Fibroblast of pulmonary artery (primary cell): Measurements from ENCODE around the gene SLC25A18.

ENCODE experiments used
- DNase-seq: peaks from one replicate; pipeline ENCODE4 v3.0.0-alpha.2; 2010; ENCODE audit warnings: low read depth
- H3K4me3 ChIP-seq: replicated peaks from 2 replicates; pipeline ENCODE4 v1.5.1; 2011; ENCODE audit warnings: low read depth, mild to moderate bottlenecking, control low read depth, low read length, moderate library complexity
- CTCF ChIP-seq: IDR thresholded peaks from 2 replicates; pipeline ENCODE4 v1.5.1; 2011; ENCODE audit warnings: mild to moderate bottlenecking, control low read depth, low read length, inconsistent platforms; ENCODE audit errors: missing control alignments

The SLC25A18 gene

DNA sequence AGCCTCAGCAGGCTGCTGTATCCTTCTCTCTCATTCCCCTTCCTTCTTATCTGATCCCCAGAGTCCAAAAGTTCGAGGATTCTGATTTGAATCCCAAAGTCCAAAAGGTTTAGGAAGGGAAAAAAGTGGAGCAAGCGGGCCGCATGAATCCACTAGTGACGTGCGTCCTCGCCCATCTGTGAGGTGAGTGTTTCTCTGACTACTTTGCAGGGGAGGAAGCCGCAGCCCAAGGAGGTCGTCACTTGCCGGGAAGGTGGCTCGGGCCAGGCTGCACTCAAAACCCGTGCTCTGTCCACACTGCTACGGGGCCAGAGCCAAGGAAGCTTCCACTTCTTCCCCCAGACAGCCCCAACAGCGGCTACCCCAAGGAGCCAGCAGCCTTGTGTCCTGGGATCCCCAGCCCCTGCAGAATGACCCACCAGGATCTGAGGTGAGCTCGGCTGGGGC lies 16.3 kb downstream of the SLC25A18 start:
- TF ChIP-seq CTCF, result no peak
- no peak overlapping the region for H3K4me3 ChIP-seq

DNA sequence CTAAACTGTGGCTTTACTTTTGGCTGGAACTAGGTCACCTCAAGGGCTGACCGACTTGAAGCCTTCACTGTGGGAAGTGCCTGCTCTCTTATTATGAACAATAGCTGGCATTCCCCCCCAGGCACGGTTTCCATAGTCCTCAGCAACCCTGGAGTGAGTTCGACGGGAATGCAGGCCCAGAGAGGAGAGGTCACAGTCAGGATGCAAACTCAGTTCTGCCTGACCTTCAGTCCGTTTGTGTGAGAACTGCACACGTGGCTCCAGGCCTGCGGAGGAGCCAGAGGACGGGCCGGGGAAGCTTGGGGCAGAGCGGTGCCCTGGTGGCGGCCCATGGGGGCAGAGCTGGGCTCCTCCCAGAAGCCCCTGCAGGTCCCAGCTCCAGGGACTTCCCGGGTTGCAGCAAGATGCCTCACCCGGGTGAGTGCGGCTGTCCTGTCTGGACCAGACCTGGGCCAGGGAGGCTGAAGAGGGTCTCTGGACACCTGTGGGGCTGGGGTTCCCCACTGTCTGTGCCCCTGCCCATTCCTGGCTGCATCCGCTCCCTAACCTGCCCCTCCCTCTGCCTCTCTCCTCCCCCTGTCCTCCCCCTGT lies 17.2 kb downstream of the SLC25A18 start:
- H3K4me3 ChIP-seq, result no peak overlapping the region
- DNase-seq, result no peak
- no peak for TF ChIP-seq CTCF

More for the DNA sequence above, 16.3 kb downstream of the SLC25A18 start:
- DNase-seq, result no peak

DNA sequence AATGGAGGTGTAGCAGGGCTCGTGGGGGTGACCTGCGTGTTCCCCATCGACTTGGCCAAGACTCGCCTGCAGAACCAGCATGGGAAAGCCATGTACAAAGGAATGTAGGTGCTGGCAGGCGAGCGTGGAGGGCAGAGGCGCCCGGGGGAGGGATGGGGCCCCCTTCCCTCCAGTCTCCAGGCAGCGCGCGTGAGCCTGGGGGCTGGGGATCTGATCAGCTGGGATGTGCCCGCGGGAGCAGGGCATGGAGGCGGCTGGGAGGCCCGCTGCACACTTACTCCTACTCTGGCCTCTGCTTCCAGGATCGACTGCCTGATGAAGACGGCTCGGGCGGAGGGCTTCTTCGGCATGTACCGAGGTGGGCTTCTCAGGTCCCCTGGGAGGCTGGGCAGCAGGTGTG lies 17.8 kb downstream of the SLC25A18 start:
- no peak for TF ChIP-seq CTCF
- no peak overlapping the region for H3K4me3 ChIP-seq
- DNase-seq, result no peak

- DNase-seq, result no peak
- no peak for TF ChIP-seq CTCF
- no peak overlapping the region for H3K4me3 ChIP-seq
These were observed 18.3 kb downstream of the SLC25A18 start for GRCh38 chr22:17581631-17582030.

- no peak overlapping the region for H3K4me3 ChIP-seq
- no peak for DNase-seq
- no peak for TF ChIP-seq CTCF
These were observed 19.9 kb downstream of the SLC25A18 start for GRCh38 chr22:17583151-17583550.

DNA sequence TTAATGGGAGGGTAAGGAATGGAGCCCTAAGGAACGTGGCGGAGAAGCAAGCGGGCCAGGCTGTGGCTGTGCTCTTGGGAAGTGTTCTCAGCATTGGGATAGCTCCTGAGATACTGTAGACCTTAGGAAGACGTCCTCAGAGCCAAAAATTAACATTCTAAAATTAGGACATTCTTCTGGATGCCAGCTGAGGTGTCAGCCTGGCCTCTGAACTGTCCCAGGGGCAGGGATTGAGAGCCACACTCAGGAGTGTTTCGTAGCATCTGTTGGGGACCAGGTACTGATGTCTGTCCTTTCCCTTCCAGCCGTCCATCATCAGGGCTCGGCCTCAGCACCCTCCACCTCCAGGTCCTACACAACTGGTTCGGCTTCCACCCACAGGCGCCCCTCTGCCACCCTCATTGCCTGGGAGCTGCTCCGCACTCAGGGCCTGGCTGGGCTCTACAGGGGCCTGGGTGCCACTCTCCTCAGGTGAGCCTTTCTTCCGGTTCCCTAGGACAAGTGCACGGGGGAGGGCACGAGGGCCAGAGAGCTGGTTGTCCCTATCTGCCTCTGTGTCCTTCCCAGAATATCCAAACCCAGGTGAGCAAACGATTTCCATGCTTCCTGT lies 23.6 kb downstream of the SLC25A18 start:
- TF ChIP-seq CTCF, result no peak
- H3K4me3 ChIP-seq, result no peak overlapping the region
- no peak for DNase-seq

- no peak for DNase-seq
- H3K4me3 ChIP-seq, result no peak overlapping the region
- no peak for TF ChIP-seq CTCF
These were observed 24.3 kb downstream of the SLC25A18 start for GRCh38 chr22:17587629-17588028.
